ENCODE results near the gene ZNF77.

The ZNF77 gene

DNA sequence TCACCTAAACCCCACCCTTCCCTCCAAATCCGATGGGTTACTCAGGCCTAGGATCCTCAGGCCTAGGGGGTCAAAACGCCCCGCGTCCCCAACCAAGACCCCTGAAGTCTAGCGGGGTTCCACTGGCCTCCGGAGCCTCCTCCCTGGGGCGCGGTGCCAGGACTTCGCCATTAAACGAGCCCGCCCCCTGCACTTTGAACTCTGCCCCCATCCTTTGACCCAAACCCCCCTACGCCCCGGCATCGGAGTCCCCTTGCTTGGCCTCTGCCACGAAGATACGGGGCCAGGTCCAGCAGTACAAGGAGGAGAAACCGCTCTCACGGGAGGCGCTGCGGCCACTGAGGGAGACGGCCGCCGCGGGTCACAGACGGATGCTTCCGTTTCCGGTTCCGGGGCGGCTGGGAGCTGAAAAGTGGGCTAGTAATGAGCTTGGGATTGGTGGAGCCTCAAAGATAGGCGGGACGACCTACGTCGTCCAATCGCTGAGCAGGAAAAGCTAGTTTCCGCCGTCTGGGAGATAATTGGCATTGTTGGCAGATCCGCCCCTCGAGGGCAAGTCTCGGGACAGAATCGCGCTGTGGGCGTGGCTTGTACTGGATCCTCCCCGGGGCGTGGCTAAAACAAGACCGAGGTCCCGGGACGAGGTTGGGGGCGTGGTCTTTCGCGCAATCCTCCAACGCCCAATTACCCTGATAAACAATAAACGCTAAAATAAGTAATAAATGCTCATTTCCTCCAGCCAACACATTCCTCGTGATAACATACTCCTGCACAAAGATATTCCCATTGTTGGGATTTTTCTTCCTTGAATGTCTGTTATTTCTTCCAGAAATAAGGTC is 5.7 kb upstream of the ZNF77 start (continued):
- TF ChIP-seq ZNF571 (tag by site-specific recombination; IDR thresholded peaks at IDR 0.05) (no peak), PRDM10 (tag by site-specific recombination; IDR thresholded peaks at IDR 0.05) (peak; percentile 74), EGR2 (tag by site-specific recombination; IDR thresholded peaks at IDR 0.05; ENCODE audit: low read depth) (no peak), AEBP2 (tag by site-specific recombination; IDR thresholded peaks at IDR 0.05; ENCODE audit: borderline replicate concordance) (no peak), KLF17 (tag by site-specific recombination; IDR thresholded peaks at IDR 0.05) (peak; percentile 82), ZNF510 (tag by site-specific recombination; IDR thresholded peaks at IDR 0.05; ENCODE audit: insufficient replicate concordance) (no peak), ZNF175 (tag by site-specific recombination; IDR thresholded peaks at IDR 0.05) (no peak), ZNF843 (tag by site-specific recombination; IDR thresholded peaks at IDR 0.05) (0 out of 2 replicates have a peak, but pooled peaks have one; percentile 32), PBX3 (CRISPR knock-in tag; IDR thresholded peaks at IDR 0.05) (no peak), PRDM4 (tag by site-specific recombination; IDR thresholded peaks at IDR 0.05) (no peak), ZNF248 (tag by site-specific recombination; IDR thresholded peaks at IDR 0.05) (no peak), SETDB1 (IDR thresholded peaks at IDR 0.05; ENCODE audit: insufficient read length, low read length) (no peak), ZNF121 (tag by site-specific recombination; IDR thresholded peaks at IDR 0.05) (no peak), ZNF621 (tag by site-specific recombination; IDR thresholded peaks at IDR 0.05) (no peak), OSR2 (tag by site-specific recombination; IDR thresholded peaks at IDR 0.05) (peak; percentile 41; the same call in 1 of the 2 replicates), ZXDB (tag by site-specific recombination; IDR thresholded peaks at IDR 0.05) (peak; percentile 94), HIC1 (tag by site-specific recombination; IDR thresholded peaks at IDR 0.05) (no peak; the same call in 1 of the 2 replicates), BCL11B (tag by site-specific recombination; IDR thresholded peaks at IDR 0.05; ENCODE audit: low read depth) (peak; percentile 92), ZFP3 (tag by site-specific recombination; IDR thresholded peaks at IDR 0.05; ENCODE audit: low read depth) (no peak)
- TF ChIP-seq, protein P1, sequence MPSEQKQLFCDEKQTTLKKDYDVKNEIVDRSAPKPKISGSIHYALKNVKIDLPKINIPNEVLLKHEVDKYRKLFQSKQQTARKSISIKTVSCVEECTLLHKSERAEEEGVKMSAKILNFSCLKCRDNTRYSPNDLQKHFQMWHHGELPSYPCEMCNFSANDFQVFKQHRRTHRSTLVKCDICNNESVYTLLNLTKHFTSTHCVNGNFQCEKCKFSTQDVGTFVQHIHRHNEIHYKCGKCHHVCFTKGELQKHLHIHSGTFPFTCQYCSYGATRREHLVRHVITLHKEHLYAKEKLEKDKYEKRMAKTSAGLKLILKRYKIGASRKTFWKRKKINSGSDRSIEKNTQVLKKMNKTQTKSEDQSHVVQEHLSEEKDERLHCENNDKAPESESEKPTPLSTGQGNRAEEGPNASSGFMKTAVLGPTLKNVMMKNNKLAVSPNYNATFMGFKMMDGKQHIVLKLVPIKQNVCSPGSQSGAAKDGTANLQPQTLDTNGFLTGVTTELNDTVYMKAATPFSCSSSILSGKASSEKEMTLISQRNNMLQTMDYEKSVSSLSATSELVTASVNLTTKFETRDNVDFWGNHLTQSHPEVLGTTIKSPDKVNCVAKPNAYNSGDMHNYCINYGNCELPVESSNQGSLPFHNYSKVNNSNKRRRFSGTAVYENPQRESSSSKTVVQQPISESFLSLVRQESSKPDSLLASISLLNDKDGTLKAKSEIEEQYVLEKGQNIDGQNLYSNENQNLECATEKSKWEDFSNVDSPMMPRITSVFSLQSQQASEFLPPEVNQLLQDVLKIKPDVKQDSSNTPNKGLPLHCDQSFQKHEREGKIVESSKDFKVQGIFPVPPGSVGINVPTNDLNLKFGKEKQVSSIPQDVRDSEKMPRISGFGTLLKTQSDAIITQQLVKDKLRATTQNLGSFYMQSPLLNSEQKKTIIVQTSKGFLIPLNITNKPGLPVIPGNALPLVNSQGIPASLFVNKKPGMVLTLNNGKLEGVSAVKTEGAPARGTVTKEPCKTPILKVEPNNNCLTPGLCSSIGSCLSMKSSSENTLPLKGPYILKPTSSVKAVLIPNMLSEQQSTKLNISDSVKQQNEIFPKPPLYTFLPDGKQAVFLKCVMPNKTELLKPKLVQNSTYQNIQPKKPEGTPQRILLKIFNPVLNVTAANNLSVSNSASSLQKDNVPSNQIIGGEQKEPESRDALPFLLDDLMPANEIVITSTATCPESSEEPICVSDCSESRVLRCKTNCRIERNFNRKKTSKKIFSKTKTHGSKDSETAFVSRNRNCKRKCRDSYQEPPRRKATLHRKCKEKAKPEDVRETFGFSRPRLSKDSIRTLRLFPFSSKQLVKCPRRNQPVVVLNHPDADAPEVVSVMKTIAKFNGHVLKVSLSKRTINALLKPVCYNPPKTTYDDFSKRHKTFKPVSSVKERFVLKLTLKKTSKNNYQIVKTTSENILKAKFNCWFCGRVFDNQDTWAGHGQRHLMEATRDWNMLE (tag by site-specific recombination; conservative IDR thresholded peaks at IDR 0.05; ENCODE audit: low read depth): peak; percentile 99

Data from HEK293 (cell line).